ENCODE measurements around the gene FOS.

Gene FOS

DNA sequence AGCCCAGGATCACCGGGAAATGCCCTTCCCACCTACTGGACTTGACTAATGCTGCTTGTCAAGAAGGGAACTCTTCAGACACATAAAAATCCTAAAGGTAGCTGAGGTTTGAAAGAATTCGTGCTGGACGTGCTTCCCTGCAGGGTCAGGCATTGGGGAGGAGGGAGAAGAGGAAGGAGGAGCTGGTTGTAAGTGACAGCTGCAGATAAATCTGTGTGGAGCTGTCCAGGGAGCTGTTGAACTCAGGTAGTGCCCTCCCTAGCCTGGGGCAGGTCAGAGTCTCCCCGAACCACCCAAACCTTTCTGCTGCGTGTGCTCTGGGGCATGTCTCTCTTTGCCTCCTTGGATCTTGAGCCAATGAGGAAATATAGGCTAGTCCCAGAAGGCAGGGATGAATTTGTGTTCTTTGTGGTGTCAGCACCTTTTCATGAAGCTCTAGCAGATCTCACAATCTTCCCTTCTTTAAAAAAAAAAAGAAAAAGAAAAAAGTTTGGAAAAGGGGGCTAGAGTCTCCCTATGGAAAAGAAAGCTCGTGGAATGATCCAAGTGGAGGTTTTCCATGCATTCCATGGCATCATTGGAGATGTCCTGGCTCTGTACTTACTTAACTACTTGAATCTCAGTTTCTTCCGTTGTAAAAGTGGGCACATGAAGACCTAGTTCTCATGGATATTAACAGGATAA lies 23.6 kb upstream of the FOS start:
- no peaks in the 10 kb centered on the region for H3K9me3 Mint-ChIP-seq
- DNase-seq: no peak
- H3K4me1 Mint-ChIP-seq: peaks cover 46% of the 10 kb centered on the region
- H3K4me3 Mint-ChIP-seq: peak overlapping the region; percentile 19
- H3K36me3 Mint-ChIP-seq (ENCODE audit: low read depth): no peaks in the 10 kb centered on the region
- TF ChIP-seq, protein P1, sequence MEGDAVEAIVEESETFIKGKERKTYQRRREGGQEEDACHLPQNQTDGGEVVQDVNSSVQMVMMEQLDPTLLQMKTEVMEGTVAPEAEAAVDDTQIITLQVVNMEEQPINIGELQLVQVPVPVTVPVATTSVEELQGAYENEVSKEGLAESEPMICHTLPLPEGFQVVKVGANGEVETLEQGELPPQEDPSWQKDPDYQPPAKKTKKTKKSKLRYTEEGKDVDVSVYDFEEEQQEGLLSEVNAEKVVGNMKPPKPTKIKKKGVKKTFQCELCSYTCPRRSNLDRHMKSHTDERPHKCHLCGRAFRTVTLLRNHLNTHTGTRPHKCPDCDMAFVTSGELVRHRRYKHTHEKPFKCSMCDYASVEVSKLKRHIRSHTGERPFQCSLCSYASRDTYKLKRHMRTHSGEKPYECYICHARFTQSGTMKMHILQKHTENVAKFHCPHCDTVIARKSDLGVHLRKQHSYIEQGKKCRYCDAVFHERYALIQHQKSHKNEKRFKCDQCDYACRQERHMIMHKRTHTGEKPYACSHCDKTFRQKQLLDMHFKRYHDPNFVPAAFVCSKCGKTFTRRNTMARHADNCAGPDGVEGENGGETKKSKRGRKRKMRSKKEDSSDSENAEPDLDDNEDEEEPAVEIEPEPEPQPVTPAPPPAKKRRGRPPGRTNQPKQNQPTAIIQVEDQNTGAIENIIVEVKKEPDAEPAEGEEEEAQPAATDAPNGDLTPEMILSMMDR (IDR thresholded peaks at IDR 0.05): no peak
- H3K27me3 Mint-ChIP-seq (ENCODE audit: low read depth, poor library complexity): peaks cover 6% of the 10 kb centered on the region
- H3K27ac Mint-ChIP-seq: peak overlapping the region; percentile 80

DNA sequence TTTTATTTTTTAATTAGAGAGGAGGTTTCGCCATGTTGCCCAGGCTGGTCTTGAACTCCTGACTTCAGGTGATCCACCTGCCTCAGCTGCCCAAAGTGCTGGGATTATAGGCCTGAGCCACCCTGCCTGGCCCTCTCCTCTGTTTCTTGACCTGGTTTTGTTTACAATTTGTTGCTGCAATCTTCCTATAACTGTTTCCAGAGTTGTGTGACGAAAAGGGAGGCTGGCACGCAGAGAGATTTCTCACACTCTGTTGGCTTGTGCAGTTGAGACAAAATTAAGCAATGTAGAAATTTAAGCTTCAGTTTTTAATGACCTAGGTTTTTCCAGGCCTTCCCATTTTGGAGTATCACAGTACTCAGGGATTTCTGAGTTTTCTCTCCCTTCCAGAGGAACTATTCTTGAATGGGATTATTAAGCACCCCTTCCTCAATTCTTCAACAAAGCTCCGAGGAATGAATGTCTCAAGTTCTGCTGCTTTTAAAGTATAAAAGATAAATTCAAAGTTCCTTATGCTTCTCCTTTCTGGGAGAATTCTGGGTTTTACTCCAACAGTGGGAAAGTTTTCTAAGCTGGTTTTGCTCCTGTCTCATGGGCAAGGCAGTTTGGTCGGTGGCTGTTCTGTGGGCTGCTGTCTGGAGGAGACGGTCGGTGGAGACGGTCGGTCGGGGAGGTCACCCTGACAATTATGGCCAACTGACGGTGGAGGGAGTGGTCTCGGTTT lies 20.4 kb upstream of the FOS start:
- Mint-ChIP-seq H3K27me3 (ENCODE audit: low read depth, poor library complexity) (peaks cover 7% of the 10 kb centered on the region), H3K9me3 (no peaks in the 10 kb centered on the region), H3K27ac (peak overlapping the region; percentile 100), H3K36me3 (ENCODE audit: low read depth) (no peaks in the 10 kb centered on the region), H3K4me1 (peaks cover 51% of the 10 kb centered on the region), H3K4me3 (peak overlapping the region; percentile 79)
- TF ChIP-seq, protein P1 (IDR thresholded peaks at IDR 0.05): no peak
- no peak for DNase-seq

DNA sequence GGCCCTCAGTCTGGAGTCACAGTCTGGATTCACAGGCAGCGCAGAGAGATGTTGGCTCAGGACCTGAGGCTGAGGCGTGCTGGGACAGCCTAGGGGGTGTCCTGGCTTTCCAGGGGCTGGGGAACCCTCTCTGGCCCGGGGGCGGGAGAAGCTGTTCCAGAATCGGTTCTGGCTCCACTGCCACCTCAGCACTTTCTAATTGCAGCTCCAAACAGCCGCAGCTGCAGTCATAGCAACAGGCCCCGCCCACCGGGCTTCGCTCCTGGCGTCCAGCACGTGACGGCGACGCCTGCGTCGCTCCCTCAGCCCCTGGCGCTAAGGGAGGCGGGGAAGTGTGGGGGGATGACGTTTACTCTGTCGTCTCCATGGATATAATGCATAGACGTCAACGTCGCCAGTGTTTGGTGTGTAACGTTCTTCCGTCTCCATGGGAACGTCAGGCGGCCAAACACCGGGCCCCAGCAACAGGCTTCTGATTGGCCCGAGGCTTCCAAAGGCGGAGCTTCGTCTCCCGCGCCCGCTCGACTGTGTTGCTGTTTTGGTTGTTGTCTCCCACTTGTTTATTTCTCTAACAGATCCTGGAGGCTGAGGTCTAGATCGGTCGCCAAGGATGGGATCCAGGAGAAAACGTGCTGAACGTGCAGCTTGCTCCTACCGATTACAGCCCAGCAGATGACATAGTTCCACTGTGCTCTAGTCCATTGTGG lies 19.7 kb upstream of the FOS start:
- H3K36me3 Mint-ChIP-seq (ENCODE audit: low read depth): no peaks in the 10 kb centered on the region
- peaks cover 11% of the 10 kb centered on the region for H3K27me3 Mint-ChIP-seq (ENCODE audit: low read depth, poor library complexity)
- TF ChIP-seq, protein P1 (IDR thresholded peaks at IDR 0.05): no peak
- peaks cover 49% of the 10 kb centered on the region for H3K4me1 Mint-ChIP-seq
- peak; percentile 100 for DNase-seq
- H3K27ac Mint-ChIP-seq: peak overlapping the region; percentile 100
- H3K9me3 Mint-ChIP-seq: no peaks in the 10 kb centered on the region
- peak overlapping the region; percentile 82 for H3K4me3 Mint-ChIP-seq

DNA sequence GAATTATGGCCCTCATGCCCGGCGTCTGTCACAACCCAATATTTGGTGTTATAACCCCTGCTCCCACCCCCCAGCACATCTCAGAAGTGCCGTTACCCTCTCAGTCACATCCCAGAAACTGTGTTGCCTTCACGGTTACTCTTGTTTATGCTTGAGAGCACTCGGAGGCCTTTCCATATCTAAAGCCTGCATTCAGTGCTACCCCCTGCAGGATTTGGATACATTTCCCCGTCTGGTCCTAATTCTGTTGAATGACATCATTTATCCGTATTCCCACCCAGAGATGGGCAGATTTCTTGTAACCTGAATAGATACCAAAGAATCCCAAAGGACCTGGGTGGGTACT lies 19.1 kb upstream of the FOS start:
- Mint-ChIP-seq H3K4me1 (peaks cover 44% of the 10 kb centered on the region), H3K27me3 (ENCODE audit: low read depth, poor library complexity) (peaks cover 11% of the 10 kb centered on the region), H3K4me3 (peak overlapping the region; percentile 82), H3K9me3 (no peaks in the 10 kb centered on the region), H3K27ac (peak overlapping the region; percentile 100), H3K36me3 (ENCODE audit: low read depth) (no peaks in the 10 kb centered on the region)
- TF ChIP-seq, protein P1 (IDR thresholded peaks at IDR 0.05): no peak
- no peak for DNase-seq

- H3K27me3 Mint-ChIP-seq (ENCODE audit: low read depth, poor library complexity): peaks cover 11% of the 10 kb centered on the region
- peak overlapping the region; percentile 82 for H3K4me3 Mint-ChIP-seq
- no peak for DNase-seq
- TF ChIP-seq, protein P1 (IDR thresholded peaks at IDR 0.05): no peak
- no peaks in the 10 kb centered on the region for H3K9me3 Mint-ChIP-seq
- H3K27ac Mint-ChIP-seq: peak overlapping the region; percentile 100
- peaks cover 37% of the 10 kb centered on the region for H3K4me1 Mint-ChIP-seq
- no peaks in the 10 kb centered on the region for H3K36me3 Mint-ChIP-seq (ENCODE audit: low read depth)
These were observed 18.4 kb upstream of the FOS start for GRCh38 chr14:75260025-75260763.
